ENCODE results near the gene WWOX.
"Not testable (repeated sequence)": the region's sequence is repeated elsewhere in the genome, so short reads cannot be mapped to it uniquely, and the experiment has no call there.

GRCh38 chr16:79260890-79261289, 1161.4 kb downstream of the WWOX start:
- not testable (repeated sequence) for TF ChIP-seq CTCF (IDR thresholded peaks at IDR 0.05; ENCODE audit: borderline replicate concordance, extremely low read depth, low read length, poor library complexity, severe bottlenecking); EZH2 (IDR thresholded peaks at IDR 0.05; ENCODE audit: borderline replicate concordance, low read depth, low read length, severe bottlenecking)
